GM19328 (cell line): Measurements from ENCODE around the gene GRWD1.
A peak's percentile ranks its signal among the peaks of the same experiment; 100 is the strongest.

Experiments
- ATAC-seq: cut with Tn5 transposase; IDR thresholded peaks from one replicate; pipeline ENCODE4 v1.9.1; 2021; ENCODE audit warnings: mild to moderate bottlenecking, moderate library complexity; ENCODE audit not compliant: unreplicated experiment

GRWD1 gene

DNA sequence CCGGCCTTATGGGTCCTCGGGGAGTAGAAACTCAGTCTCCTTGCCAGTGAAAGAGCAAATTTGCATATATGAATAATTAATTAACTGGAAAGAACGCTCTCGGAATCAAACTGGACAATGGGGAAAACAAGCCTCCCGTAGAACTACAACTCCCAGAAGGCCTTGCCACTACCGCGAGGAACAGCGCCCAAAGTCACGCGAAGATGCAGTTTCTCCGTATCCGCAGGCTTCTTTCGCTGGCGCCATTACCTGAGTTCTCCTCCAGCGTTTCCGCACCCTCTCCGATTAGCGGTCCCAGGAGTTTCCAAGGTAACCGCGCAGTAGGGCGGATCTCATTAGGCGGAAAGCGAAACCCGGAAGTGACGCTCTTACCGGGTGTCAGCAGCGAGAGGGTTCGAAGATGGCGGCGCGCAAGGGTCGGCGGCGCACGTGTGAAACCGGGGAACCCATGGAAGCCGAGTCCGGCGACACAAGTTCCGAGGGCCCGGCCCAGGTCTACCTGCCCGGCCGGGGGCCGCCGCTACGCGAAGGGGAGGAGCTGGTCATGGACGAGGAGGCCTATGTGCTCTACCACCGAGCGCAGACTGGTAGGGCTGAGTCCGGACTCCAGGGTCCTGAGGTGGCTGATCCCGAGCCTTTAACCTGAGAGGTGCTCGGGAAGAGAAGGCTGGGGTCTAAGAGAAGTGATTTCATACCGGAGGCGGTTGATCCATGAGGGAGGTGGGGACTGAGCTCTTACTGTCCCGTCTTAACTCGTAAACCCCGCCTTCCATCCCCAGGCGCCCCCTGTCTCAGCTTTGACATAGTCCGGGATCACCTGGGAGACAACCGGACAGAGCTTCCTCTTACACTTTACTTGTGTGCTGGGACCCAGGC is at the start of gene GRWD1:
GRWD1 (plus strand) TSS at position 378 of the 876 bp plus-strand sequence; CDS start at position 401, 23 bp downstream.
- peak; percentile 83 for ATAC-seq

DNA sequence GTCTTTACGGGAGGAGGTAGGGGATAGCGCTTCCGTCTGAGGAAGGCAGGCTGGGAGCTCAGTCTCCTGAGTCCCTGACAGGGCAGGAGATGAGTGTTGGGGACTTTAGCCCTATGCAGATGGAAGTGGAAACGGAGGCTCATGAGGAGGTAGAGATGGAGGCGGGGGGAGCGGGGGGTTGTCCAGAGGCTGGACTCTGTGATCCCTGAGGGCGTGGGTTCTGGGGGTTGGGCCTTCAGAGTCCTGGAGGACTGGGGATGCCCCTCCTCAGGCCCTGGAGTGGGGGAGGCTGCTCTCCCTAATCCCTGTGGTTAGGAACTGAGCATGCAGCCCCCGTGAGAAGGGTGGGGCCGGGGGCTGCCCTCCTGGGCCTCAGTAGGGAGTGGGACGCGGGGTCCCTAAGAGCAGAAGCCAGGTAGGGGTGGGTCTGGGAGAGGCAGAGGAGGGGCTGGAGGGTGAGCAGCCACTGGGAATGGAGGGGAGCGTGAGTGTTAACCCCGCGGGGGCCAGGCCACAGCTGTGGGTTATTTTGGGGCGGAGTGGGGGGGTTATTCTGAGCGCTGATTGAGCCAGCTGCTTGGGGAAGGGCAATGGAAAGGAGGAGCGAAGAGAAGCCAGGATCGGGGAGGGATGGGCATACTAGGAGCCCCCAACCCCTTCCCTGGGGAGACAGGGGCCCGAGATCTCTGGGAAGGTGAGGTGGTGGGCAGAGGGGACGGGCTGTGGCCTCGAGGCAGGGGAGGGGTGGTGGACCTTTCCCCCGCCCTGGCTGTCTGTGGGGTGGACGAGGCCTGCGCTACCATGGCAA is 49.6 kb upstream of the GRWD1 start:
- ATAC-seq, result no peak

DNA sequence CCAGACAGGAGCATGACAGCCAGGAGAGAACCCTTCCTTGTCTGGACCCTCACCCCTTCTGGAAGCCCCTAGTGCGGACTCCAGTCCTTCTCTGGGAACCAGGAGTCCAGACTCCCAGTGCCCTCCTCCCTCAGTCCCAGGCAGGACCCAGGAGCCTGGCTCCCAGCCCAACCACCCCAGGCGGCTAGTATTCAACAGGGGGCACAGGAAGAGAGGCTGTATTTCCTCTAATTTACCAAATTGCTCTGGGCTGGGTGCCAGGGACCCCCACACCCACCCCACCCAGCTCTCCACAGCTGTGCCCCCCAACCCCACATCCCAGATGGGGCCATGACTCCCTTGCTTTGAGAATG is 49.0 kb upstream of the GRWD1 start:
- ATAC-seq, result no peak

DNA sequence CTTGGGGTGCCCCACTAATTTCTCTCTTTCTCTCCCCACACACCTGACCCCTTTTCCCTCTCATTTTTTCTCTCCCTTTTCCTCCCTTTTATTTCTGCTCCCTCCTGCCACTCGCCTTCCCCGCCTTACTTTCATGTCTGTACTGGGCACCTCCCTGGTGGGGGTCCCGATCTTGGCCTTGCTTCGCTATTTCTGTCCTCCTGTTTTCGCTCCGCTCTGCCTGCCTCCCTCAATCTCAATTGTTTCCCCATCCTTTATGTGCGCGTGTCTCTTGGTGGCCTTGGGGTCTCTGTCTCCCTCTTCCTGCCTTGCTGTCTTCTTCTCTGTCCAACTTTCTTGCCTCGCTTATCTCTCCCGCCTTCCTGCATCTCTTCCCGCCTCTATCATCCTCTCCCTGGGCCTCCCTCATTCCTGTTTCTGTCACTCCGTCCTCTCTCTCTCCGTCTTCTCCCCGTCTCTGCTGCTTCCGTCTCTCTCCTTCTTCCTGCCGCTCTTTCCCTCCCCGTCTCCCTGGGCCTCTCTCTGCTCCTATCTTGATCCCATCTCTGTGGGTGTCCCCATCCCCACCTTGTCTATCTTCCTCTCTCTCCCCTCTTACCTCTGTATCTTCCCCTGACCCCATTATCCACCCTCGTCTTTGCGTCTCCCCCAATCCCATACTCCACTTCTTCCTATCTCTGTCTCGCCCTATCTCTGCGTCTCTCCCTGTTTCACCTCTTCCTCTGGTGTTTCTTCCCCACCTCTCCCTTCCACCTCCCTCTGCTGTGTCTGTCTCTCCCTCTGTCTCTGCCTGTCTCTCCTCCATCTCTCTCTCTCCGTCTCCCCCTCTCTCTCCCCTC is 48.3 kb upstream of the GRWD1 start:
- no peak for ATAC-seq

DNA sequence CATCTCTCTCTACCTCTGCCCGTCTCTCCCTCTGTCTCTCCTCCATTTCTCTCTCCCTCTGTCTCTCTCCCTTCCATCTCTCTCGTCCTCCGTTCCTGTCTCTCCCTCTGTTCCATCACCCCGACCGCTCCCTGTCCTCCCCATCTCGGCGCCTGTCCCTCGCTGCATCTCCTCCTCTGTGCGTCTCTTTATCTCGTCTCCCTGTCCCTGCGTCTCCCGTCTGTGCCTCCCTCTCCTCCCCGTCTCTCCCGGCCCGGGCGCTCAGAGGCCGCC is 47.7 kb upstream of the GRWD1 start:
- ATAC-seq, result no peak

DNA sequence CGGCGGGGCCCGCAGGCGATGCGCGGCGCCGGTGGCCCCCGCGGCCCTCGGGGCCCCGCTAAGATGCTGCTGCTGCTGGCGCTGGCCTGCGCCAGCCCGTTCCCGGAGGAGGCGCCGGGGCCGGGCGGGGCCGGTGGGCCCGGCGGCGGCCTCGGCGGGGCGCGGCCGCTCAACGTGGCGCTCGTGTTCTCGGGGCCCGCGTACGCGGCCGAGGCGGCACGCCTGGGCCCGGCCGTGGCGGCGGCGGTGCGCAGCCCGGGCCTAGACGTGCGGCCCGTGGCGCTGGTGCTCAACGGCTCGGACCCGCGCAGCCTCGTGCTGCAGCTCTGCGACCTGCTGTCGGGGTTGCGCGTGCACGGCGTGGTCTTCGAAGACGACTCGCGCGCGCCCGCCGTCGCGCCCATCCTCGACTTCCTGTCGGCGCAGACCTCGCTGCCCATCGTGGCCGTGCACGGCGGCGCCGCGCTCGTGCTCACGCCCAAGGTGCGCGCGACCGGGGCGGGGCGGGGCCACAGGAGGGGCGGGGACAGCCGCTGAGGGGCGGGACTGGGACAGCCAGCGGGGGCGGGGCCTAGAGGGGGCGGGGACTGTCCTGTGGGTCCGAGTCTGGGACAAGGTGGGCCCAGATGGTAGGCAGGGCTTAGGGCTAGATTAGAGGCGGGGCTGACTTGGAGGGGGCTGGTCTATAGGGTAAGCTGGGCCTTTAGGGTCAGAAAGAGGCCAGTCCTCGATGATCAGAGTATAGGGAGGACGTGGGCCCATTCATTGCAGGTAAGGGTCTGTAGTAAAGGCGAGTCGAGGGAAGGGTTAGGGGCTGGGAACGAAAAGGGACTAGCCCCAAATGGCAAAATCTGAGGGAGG is 47.2 kb upstream of the GRWD1 start:
- ATAC-seq, result peak; percentile 49

DNA sequence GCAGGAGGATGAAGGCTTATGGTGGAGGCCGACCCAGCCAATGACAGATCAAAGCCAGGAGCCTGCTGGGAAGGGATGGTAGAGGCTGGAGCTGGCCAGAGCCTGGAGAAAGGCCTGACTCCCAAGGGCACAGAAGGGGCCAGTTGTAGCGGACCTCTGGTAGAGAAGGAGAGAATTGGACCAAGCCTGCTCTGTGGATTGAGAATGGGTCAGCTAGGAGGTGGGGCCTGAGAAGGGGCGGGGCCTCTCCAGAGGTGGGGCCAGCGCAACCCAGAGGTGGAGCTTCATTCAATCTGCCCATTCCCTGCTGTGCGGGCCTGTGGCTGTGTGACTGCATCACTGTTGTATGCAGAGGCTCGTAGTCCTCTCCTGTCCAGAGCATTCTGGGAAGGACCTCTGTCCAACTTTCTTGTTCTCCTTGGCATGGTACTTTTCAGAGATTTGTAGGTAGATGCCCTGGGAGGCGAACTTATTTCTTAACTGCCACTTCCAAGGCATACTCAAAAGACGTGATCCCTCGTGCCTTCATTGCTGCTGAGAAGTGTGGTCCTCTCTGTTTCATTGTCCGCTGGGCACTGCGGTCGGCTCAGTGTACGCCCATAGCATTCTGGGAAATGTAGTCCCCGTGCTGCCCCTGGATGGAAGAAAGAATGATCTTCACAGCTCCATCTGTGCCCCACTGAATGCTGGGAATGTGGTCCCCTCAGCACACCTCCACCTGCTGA is 45.6 kb upstream of the GRWD1 start:
- no peak for ATAC-seq

DNA sequence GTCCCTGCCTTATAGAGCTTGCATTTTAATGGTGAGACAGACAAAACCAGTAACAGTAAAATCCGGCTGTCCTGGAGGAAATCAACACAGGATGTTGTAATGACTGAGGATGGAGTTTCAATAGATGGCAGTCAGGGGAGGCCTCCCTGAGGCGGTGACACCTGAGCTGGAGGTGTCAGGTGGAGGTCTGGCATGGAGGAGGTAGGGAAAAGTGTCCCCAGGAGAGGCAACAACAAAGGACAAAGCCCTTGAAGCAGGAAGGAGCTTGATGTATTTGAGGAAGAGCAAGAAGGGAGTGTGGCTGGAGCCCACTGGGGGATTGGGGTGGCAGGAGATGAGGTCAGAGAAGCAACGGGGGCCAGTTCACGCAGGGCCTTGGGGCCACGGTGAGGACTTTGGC is 44.5 kb upstream of the GRWD1 start:
- no peak for ATAC-seq

DNA sequence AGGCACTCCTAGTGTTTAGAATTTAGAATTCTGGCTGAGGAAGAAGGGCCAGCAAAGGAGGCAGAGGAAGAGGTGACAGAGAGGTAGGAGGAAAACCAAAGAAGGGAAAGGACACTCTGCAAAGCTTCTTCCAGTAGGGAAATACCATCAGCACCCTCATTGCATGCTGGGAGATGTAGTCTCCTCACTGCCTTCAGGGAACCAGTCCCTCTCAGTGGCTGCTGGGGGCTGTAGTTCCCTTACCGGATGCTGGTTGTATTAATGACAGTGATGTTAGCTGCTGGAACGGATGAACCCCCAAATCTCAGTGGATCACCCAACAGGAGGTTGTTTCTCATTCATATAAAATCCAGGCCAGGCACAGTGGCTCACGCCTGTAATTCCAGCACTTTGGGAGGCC is 42.2 kb upstream of the GRWD1 start:
- no peak for ATAC-seq

DNA sequence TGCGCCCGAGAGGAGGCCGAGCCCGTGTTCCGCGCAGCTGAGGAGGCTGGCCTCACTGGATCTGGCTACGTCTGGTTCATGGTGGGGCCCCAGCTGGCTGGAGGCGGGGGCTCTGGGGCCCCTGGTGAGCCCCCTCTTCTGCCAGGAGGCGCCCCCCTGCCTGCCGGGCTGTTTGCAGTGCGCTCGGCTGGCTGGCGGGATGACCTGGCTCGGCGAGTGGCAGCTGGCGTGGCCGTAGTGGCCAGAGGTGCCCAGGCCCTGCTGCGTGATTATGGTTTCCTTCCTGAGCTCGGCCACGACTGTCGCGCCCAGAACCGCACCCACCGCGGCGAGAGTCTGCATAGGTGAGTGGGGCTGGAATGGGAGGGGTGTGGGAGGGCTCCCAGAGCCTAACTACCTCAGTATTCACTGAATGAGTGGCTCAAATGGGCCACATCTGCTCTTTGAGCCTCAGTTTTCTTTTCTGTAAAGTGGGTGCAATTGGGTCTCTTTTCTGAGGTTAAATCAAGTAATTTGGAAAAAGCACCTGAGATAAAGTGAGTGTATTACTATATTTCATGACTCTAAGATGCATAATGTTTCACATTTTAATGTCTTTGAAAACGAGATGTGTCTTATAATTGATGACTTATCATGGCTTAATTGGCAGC is 40.6 kb upstream of the GRWD1 start:
- no peak for ATAC-seq

DNA sequence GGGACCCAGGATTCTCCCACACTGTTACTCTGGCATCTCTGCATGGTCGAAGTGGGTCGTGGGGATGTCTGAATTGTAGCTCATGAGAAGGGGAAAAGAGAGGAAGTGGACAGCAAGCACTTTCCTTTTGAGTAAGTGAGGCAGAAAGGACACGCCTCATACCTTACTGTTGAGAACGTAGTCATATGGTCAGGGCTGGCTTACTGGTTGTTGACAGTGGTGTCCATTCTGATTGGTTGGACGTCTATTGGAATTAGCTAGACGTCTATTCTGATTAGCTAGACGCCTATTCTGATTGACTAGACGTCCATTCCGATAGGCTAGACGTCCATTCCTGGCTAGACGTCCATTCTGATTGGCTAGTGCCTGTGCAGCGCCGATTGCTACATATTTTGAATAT is 39.9 kb upstream of the GRWD1 start:
- ATAC-seq, result no peak

DNA sequence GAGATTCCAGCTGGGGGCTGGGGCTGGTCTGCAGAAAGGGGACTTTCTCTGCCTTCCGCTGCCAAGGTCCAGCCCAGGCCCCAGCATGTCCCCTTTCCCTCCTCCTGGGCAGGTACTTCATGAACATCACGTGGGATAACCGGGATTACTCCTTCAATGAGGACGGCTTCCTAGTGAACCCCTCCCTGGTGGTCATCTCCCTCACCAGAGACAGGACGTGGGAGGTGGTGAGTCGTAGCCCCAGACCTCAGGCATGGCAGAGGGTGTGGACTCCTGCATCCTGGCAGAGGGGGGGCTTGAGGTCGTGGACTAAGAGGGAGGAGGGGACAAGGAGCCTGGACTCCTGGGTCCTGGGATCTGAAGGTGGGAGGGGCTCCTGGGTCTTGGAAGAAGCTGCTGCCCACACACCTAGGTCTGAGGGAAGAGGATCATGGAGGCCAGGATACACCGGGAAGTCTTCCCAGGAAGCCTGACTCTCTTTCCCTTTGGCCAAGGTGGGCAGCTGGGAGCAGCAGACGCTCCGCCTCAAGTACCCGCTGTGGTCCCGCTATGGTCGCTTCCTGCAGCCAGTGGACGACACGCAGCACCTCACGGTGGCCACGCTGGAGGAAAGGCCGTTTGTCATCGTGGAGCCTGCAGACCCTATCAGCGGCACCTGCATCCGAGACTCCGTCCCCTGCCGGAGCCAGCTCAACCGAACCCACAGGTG is 31.8 kb upstream of the GRWD1 start:
- no peak for ATAC-seq

DNA sequence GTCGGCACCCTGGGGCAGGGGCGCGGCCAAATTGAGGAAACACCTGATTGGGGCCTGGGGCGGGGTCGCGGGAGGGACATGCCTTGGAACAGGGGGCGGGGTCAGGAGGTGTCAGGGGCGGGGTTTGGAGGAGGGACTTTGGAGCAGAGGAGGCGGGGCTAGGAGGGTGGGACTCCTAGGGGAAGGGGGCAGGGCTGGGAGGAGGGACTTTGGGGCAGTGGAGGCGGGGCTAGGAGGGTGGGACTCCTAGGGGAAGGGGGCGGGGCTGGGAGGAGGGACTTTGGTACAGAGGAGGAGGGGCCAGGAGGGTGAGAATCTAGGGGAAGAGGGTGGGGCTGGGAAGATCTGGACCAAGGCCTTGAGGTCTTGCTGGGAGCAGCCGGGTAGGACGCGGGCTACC is 30.4 kb upstream of the GRWD1 start:
- ATAC-seq, result no peak

DNA sequence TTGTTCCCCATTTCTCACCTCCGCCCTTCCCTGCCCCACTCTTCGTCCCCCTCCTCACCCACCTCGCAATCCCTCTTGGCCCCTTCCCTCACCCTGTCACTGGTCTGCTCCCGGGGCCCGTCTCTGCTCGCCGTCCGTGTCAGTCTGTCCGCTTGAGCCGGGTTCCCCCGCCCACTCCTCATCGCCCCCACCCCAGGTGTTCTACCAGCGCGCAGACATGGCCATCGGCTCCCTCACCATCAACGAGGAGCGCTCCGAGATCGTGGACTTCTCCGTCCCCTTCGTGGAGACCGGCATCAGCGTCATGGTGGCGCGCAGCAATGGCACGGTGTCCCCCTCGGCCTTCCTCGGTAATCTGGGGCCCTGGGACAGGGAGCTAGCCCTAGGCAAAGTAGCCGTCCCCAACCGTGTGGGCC is 30.0 kb upstream of the GRWD1 start:
- no peak for ATAC-seq

DNA sequence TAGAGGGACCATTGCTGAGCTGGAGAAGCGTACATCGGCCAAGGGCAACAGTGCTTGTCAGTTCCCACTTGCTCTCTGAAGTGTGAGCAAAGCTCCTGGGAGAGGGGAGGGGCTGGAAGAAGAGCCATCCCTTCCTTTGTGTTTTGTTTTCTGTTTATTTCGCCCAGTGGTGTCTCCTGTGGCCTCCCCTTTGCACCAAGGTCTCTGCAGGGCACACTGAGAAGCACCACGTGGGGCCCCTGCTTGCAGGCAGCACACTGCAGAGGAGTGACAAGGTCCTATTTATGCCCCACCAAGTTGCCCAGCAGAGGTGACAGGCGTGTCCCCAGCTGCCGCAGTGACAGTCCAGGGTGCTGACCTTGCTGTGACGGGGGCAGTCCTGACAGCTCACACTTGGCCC is 28.4 kb upstream of the GRWD1 start:
- ATAC-seq, result no peak

DNA sequence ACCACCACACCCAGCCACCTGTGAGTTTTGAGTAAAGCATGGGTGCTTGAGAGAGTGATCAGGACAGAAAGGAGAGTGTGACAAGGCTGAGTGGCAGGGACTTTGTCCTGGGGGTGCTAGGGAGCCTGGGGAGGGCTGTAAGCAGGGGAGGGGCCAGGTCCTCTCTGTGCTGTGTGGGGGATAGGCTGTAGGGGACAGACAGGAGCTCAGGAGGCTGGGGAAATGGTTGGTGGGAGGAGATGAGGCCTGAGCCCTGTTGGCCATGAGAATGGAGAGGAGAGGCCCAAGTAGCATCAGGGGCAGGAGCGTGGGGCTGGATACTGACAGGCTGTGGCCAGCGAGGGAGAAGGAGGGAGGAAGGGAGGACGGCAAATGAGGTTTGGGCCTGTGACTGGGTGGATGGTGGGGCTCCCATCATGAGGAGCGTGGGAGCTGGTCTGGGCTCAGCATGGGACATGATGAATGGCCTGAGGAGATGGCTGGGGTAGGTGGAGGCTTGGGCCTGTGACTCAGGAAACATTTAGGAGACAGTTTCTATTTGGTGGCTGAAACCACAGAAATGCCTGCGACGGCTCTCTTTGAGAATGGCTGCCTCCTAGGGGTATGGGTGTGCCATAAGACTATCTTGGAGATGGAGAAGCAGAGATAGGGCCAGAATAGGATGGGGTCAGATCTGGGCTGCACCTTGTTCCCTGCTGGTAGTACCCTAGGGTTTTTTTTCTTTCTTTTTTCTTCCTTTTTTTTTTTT is 27.3 kb upstream of the GRWD1 start:
- ATAC-seq, result no peak

DNA sequence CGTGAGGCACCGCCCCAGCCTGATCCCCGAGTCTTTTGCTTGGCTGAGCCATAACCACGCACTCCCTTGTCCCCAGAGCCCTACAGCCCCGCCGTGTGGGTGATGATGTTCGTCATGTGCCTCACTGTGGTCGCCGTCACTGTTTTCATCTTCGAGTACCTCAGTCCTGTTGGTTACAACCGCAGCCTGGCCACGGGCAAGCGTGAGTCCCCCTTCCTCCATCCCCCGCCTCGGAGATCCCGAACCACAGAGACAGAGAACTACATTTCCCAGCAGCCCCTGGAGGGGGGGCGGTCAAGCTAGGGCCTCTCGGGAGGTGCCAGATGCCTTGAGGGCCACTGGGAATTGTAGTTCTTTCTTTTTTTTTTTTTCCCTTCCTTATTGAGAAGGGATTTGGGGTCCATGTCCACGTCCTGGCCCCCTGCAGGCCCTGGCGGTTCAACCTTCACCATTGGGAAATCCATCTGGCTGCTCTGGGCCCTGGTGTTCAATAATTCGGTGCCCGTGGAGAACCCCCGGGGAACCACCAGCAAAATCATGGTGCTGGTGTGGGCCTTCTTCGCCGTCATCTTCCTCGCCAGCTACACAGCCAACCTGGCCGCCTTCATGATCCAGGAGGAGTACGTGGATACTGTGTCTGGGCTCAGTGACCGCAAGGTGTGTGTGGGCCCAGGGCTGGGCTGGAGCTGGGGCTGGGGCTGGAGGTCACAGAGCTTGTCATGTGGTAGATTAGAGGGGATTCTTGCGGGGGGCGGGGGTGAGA is 26.4 kb upstream of the GRWD1 start:
- no peak for ATAC-seq
